Mesendoderm (in vitro differentiated cells): ENCODE data around the gene CCDC88A.

Experiments used
- DNase-seq: peaks from one replicate; pipeline ENCODE4 v3.0.0; 2013
- H2AK5ac ChIP-seq: 2 replicates; pipeline ENCODE4 v1.6.1; 2013; ENCODE audit warnings: low read length, inconsistent platforms
- H2BK120ac ChIP-seq: 2 replicates; pipeline ENCODE4 v1.6.1; 2013; ENCODE audit warnings: low read depth, mild to moderate bottlenecking, low read length, moderate library complexity, mixed read lengths
- H2BK15ac ChIP-seq: replicated peaks from 2 replicates; pipeline ENCODE4 v1.6.1; 2013; ENCODE audit warnings: low read depth, mild to moderate bottlenecking, moderate library complexity
- H2BK5ac ChIP-seq: 2 replicates; pipeline ENCODE4 v1.6.1; 2013; ENCODE audit warnings: low read length, inconsistent platforms
- H3K18ac ChIP-seq: 2 replicates; pipeline ENCODE4 v1.6.1; 2013; ENCODE audit warnings: mild to moderate bottlenecking, low read length, mixed read lengths
- H3K23ac ChIP-seq: one replicate; pipeline ENCODE4 v1.6.1; 2013; ENCODE audit warnings: low read length
- H3K27ac ChIP-seq: 2 replicates; pipeline ENCODE4 v1.5.1; 2013; ENCODE audit warnings: low read depth, mild to moderate bottlenecking, inconsistent platforms, low read length, moderate library complexity
- H3K27me3 ChIP-seq: 2 replicates; pipeline ENCODE4 v1.6.1; 2013; ENCODE audit warnings: low read length, control low read depth, mild to moderate bottlenecking, inconsistent platforms; ENCODE audit not compliant: insufficient read depth, poor library complexity
- H3K36me3 ChIP-seq: 2 replicates; pipeline ENCODE4 v1.6.1; 2013; ENCODE audit warnings: low read length, inconsistent platforms; ENCODE audit not compliant: control insufficient read depth, insufficient read depth
- H3K4ac ChIP-seq: one replicate; pipeline ENCODE4 v1.6.1; 2013; ENCODE audit warnings: low read depth, mild to moderate bottlenecking, low read length, moderate library complexity
- H3K4me1 ChIP-seq: 2 replicates; pipeline ENCODE4 v1.6.1; 2013; ENCODE audit warnings: low read depth, low read length, inconsistent platforms; ENCODE audit not compliant: control insufficient read depth
- H3K4me2 ChIP-seq: 2 replicates; pipeline ENCODE4 v1.6.1; 2013; ENCODE audit warnings: low read length
- H3K4me3 ChIP-seq: 2 replicates; pipeline ENCODE4 v1.5.1; 2013; ENCODE audit warnings: mild to moderate bottlenecking, low read length
- H3K56ac ChIP-seq: one replicate; pipeline ENCODE4 v1.6.1; 2013; ENCODE audit warnings: low read length
- H3K79me1 ChIP-seq: 2 replicates; pipeline ENCODE4 v1.6.1; 2013; ENCODE audit warnings: low read length, inconsistent platforms
- H3K79me2 ChIP-seq: 2 replicates; pipeline ENCODE4 v1.6.1; 2013; ENCODE audit warnings: mild to moderate bottlenecking, low read length; ENCODE audit not compliant: control insufficient read depth, insufficient read depth
- H3K9ac ChIP-seq: 2 replicates; pipeline ENCODE4 v1.6.1; 2013; ENCODE audit warnings: low read length, inconsistent platforms
- H4K5ac ChIP-seq: one replicate; pipeline ENCODE4 v1.6.1; 2013; ENCODE audit warnings: low read length
- H4K8ac ChIP-seq: one replicate; pipeline ENCODE4 v1.6.1; 2013; ENCODE audit warnings: low read depth, mild to moderate bottlenecking, control low read depth, low read length, moderate library complexity
- WGBS: extraction: QIAGEN DNeasy Blood & Tissue Kit; methylation state at CpG from one replicate; pipeline ENCODE4 v1.1.7; 2013; ENCODE audit warnings: low lambda C conversion rate, missing lambda C conversion rate; ENCODE audit not compliant: insufficient coverage; ENCODE audit errors: extremely low coverage; 5-methylcytosine and 5-hydroxymethylcytosine counted together

Gene CCDC88A

DNA sequence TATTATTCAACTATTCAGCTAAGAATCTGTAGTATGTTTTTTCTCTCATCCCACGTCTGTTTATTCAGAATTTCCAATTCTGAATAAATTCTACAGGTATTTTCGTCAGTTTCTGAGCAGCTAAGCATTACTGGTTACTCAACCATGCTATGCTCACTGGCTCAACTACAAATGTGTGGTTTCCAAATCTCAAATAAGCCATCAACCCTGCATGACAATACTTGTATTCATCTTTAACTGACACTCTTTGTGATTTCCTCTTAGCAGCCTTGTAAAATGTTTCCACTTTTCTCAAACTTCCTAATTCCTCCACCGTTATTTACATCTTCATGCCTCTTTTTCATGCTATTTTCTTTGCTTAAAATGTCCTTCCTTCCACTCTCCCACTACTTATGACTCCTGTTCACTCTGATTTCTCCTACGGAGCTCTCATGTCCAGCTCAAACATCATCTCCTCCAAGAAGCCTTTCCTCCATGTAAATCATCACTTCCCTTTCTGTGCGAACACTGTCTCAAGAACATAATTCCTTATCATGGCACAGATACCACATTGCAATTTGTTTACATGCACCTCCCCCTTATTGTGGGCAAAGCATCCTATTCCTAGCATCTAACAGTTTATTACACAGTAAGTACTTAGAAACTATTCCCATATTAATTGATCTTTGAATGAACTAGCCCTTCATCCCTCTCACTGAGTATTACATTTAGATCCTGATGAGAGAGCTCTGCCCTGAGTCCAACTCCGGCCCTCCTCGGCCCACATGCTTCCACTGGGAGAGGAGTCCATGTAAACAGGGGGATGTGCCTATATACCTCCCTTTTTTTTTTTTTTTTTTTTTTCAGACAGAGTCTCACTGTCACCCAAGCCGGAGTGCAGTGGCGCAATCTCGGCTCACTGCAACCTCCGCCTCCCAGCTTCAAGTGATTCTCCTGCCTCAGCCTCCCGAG, 10.5 kb downstream of the CCDC88A start:
- no peak overlapping the region for H3K56ac ChIP-seq
- DNase-seq: no peak
- no peak overlapping the region for H3K9ac ChIP-seq
- H4K5ac ChIP-seq: no peak overlapping the region
- peaks cover 8% of the 10 kb centered on the region for H3K79me1 ChIP-seq
- H3K4me2 ChIP-seq: no peak overlapping the region
- H3K4me3 ChIP-seq: no peak overlapping the region
- H3K4ac ChIP-seq: no peak overlapping the region
- no peak overlapping the region for H3K18ac ChIP-seq
- H4K8ac ChIP-seq: no peak overlapping the region
- H3K27me3 ChIP-seq: no peaks in the 10 kb centered on the region
- WGBS: 100% methylated on average over 1 of the region's 12 CpGs
- no peak overlapping the region for H2BK15ac ChIP-seq
- no peak overlapping the region for H3K23ac ChIP-seq
- H2BK120ac ChIP-seq: no peak overlapping the region
- peaks cover 1% of the 10 kb centered on the region for H3K36me3 ChIP-seq
- H3K27ac ChIP-seq: no peak overlapping the region
- no peak overlapping the region for H2AK5ac ChIP-seq
- H3K79me2 ChIP-seq: peaks cover 18% of the 10 kb centered on the region
- H3K4me1 ChIP-seq: peaks cover 3% of the 10 kb centered on the region
- H2BK5ac ChIP-seq: no peak overlapping the region

GRCh38 chr2:55408098-55408882, 11.4 kb downstream of the CCDC88A start:
- Histone ChIP-seq H3K9ac (no peak overlapping the region), H3K79me2 (peaks cover 18% of the 10 kb centered on the region), H3K27ac (no peak overlapping the region), H4K8ac (no peak overlapping the region), H2AK5ac (no peak overlapping the region), H3K36me3 (peaks cover 1% of the 10 kb centered on the region), H3K4ac (no peak overlapping the region), H3K4me3 (no peak overlapping the region), H3K18ac (no peak overlapping the region), H2BK120ac (no peak overlapping the region), H3K79me1 (peaks cover 8% of the 10 kb centered on the region), H4K5ac (no peak overlapping the region), H3K23ac (no peak overlapping the region), H3K4me1 (peaks cover 3% of the 10 kb centered on the region), H2BK15ac (no peak overlapping the region), H3K56ac (no peak overlapping the region), H2BK5ac (no peak overlapping the region), H3K27me3 (no peaks in the 10 kb centered on the region), H3K4me2 (no peak overlapping the region)
- DNase-seq: no peak
- 100% methylated on average over 1 of the region's 5 CpGs for WGBS

DNA sequence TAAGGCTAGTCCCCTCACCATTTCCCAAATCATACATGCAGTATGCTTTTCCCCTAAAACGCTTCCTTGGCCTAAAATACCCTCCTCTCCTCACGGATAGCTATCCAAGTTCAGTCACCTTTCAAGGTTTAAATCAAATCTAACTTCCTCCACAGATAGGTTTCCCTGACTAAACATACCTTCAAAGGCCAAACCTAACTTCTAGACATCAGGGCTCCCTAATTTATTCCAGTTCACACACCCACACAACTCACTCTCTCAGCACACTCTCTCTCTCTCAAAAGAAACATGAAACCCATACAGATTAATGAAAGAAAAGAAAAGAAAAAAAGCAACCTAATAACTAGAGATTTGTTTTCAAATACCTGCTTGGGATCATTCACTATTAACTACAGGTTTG, 14.5 kb downstream of the CCDC88A start:
- no peak overlapping the region for H3K23ac ChIP-seq
- H3K56ac ChIP-seq: no peak overlapping the region
- no peak overlapping the region for H3K4me2 ChIP-seq
- H2BK120ac ChIP-seq: no peak overlapping the region
- no peak overlapping the region for H3K27ac ChIP-seq
- H3K36me3 ChIP-seq: peaks cover 1% of the 10 kb centered on the region
- H2BK15ac ChIP-seq: no peak overlapping the region
- no peak overlapping the region for H2AK5ac ChIP-seq
- no peak overlapping the region for H3K18ac ChIP-seq
- peaks cover 11% of the 10 kb centered on the region for H3K79me2 ChIP-seq
- no peaks in the 10 kb centered on the region for H3K27me3 ChIP-seq
- H4K8ac ChIP-seq: no peak overlapping the region
- peaks cover 8% of the 10 kb centered on the region for H3K79me1 ChIP-seq
- H2BK5ac ChIP-seq: no peak overlapping the region
- no peak for DNase-seq
- no CpG with 5 or more reads among the region's 2 CpGs for WGBS
- H3K4me3 ChIP-seq: no peak overlapping the region
- H3K4me1 ChIP-seq: peaks cover 3% of the 10 kb centered on the region
- H3K4ac ChIP-seq: no peak overlapping the region
- no peak overlapping the region for H3K9ac ChIP-seq
- H4K5ac ChIP-seq: no peak overlapping the region

GRCh38 chr2:55403256-55403998, 16.2 kb downstream of the CCDC88A start:
- Histone ChIP-seq H3K36me3 (peaks cover 1% of the 10 kb centered on the region), H3K9ac (no peak overlapping the region), H3K4me1 (no peaks in the 10 kb centered on the region), H2AK5ac (no peak overlapping the region), H3K79me2 (peaks cover 4% of the 10 kb centered on the region), H4K8ac (no peak overlapping the region), H2BK15ac (no peak overlapping the region), H2BK120ac (no peak overlapping the region), H2BK5ac (no peak overlapping the region), H3K23ac (no peak overlapping the region), H3K18ac (no peak overlapping the region), H4K5ac (no peak overlapping the region), H3K4me2 (no peak overlapping the region), H3K4me3 (no peak overlapping the region), H3K56ac (no peak overlapping the region), H3K27ac (no peak overlapping the region), H3K79me1 (peaks cover 2% of the 10 kb centered on the region), H3K27me3 (no peaks in the 10 kb centered on the region), H3K4ac (no peak overlapping the region)
- no CpG with 5 or more reads among the region's 4 CpGs for WGBS
- DNase-seq: no peak

DNA sequence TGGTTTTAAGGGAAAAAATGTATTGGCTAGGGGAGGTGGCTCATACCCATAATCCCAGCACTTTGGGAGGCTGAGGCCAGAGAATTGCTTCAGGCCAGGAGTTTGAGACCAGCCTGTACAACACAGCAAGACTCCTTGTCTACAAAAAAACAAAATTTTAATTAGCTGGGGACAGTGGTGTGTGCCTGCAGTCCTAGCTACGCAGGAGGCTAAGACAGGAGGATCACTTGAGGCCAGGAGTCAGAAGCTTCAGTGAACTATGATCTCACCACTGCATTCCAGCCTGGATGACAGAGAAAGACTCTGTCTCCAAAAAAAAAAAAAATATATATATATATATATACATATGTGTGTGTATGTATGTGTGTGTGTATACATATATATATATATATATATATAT, 18.5 kb downstream of the CCDC88A start:
- Histone ChIP-seq H3K36me3 (peaks cover 1% of the 10 kb centered on the region), H3K18ac (no peak overlapping the region), H3K56ac (no peak overlapping the region), H3K23ac (no peak overlapping the region), H3K4me2 (no peak overlapping the region), H2AK5ac (no peak overlapping the region), H3K4ac (no peak overlapping the region), H3K9ac (no peak overlapping the region), H3K79me1 (peaks cover 2% of the 10 kb centered on the region), H4K8ac (no peak overlapping the region), H2BK15ac (no peak overlapping the region), H3K4me3 (no peak overlapping the region), H3K4me1 (no peaks in the 10 kb centered on the region), H3K27me3 (no peaks in the 10 kb centered on the region), H3K27ac (no peak overlapping the region), H3K79me2 (no peaks in the 10 kb centered on the region), H2BK120ac (no peak overlapping the region), H2BK5ac (no peak overlapping the region), H4K5ac (no peak overlapping the region)
- no CpG with 5 or more reads among the region's 1 CpG for WGBS
- peak; percentile 46 for DNase-seq
